Activated CD8-positive, alpha-beta memory T cell treated with anti-CD3 and anti-CD28 coated beads, Interleukin-2, amount 50 U/mL, for 48 hours (primary cell): ENCODE measurements around the gene ZNF710.
"Not testable (repeated sequence)": the region's sequence is repeated elsewhere in the genome, so short reads cannot be mapped to it uniquely, and the experiment has no call there.

Experiments used
- DNase-seq: peaks from one replicate; pipeline ENCODE4 v3.0.0-alpha.2; 2020

Gene ZNF710

GRCh38 chr15:90001062-90001682, at the start of gene ZNF710:
TSS of gene ZNF710 (plus strand) at chr15:90001324. CDS start at chr15:90067138, 65,814 bp downstream.
- peak; percentile 70 for DNase-seq

DNA sequence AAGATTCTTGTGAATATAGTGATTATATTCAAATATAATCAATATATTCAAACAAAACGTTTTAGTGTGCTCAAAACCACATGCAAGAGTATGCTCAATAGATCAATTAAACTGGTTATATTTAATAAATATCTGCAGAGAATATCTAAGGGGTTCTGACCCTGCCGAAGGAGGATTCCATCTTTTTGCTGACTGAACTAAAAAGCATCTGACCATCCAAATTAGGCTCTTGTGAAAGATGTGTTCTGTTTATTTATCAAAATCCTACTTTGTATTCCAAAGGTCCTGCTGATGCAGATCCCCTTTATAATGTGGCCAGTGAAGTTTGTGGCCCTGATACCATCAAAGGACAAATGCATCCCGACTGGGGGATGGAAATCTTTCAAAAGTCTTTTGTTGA, 46.6 kb upstream of the ZNF710 start:
- no peak for DNase-seq

- not testable (repeated sequence) for DNase-seq
These were observed 45.6 kb upstream of the ZNF710 start for GRCh38 chr15:89955449-89955998.

DNA sequence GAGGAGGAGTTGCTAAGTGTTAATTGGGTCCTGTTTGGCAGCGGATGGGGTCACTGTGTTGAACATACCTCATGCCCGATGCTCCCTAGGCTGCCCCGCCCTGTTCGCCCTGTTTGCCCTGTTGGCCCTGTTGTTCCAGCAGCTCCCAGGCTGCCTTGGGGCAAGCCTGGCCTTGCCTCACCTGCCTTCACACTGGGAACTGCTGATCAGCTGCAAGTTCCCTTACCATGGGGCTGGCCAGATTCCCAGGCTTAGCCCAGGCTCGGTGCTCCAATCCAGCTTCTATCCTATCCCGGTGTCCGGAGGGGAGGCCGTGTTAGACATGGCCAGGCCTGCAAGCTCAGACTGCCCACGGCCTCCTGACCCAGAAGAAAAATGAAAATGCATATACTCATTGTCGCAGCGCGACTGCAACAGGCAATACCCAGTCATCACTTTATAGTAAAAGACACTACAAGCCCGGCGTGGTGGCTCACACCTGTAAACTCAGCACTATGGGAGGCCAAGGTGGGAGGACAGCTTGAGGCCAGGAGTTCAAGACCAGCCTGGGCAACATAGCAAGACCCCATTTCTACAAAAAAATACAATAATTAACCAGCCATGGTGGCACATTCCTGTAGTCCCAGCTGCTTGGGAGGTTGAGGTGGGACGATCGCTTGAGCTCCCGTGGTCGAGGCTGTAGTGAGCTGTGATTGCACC, 42.9 kb upstream of the ZNF710 start:
- no peak for DNase-seq

- no peak for DNase-seq
These were observed 37.6 kb upstream of the ZNF710 start for GRCh38 chr15:89963301-89964231.

GRCh38 chr15:89964232-89964954, 36.7 kb upstream of the ZNF710 start:
- DNase-seq = no peak

- no peak for DNase-seq
These were observed 33.2 kb upstream of the ZNF710 start for GRCh38 chr15:89967881-89968280.

- peak; percentile 72 for DNase-seq
These were observed 29.5 kb upstream of the ZNF710 start for GRCh38 chr15:89971592-89971997.

- DNase-seq = no peak
These were observed 29.0 kb upstream of the ZNF710 start for GRCh38 chr15:89972085-89972484.

GRCh38 chr15:89975482-89976245, 25.5 kb upstream of the ZNF710 start:
- no peak for DNase-seq

DNA sequence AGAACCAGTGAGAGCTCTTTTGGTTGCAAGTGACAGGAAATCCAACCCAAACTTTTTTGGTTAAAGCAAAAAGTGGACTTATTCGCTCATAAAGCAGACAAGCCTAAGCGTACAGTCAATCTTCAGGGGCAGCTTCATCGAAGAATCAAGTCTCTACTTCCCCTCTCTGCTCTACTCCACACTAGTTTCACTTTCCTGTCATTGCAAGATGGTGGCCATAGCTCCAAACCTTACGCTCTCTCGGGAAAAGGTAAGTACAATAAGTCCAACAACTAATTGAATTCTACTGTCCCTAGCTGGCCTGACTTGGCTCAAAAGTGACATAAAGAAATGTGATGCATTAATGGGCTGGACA, 24.9 kb upstream of the ZNF710 start:
- DNase-seq = no peak

- not testable (repeated sequence) for DNase-seq
These were observed 23.3 kb upstream of the ZNF710 start for GRCh38 chr15:89977836-89978235.

GRCh38 chr15:89978914-89979313, 22.2 kb upstream of the ZNF710 start:
- DNase-seq = no peak

GRCh38 chr15:89980896-89981295, 20.2 kb upstream of the ZNF710 start:
- no peak for DNase-seq

DNA sequence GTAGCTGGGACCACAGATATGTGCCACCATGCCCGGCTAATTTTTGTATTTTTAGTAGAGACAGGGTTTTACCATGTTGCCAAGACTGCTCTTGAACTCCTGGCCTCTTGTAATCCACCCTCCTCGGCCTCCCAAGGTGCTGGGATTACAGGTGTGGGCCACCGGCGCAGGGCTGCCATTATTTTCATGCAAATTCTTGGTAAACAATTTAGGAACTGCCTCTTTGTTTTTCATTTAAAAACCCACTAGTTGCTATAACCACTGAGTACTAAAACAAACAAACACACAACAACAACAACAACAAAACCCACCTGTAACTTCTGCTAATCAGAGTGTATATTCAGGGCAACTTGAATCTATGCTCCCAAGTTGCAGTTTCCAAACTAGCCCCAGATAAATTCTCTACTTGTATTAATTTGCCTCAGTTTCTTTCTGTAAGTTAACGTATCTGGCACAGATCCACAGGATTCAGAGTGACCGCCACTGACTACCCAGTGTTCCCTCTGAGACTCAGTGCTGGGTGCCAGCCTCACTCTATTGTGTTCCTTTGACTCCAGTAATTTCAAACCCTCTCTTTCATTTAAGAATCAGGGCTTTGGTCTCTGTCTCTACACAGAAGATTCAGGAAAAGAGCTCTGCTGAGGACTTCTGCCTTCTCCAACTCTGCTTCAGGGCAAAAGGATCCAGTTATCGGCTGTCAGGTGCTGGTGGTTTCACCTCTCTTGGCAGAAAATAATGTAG, 18.6 kb upstream of the ZNF710 start:
- DNase-seq = no peak

GRCh38 chr15:89984001-89984400, 17.1 kb upstream of the ZNF710 start:
- no peak for DNase-seq

DNA sequence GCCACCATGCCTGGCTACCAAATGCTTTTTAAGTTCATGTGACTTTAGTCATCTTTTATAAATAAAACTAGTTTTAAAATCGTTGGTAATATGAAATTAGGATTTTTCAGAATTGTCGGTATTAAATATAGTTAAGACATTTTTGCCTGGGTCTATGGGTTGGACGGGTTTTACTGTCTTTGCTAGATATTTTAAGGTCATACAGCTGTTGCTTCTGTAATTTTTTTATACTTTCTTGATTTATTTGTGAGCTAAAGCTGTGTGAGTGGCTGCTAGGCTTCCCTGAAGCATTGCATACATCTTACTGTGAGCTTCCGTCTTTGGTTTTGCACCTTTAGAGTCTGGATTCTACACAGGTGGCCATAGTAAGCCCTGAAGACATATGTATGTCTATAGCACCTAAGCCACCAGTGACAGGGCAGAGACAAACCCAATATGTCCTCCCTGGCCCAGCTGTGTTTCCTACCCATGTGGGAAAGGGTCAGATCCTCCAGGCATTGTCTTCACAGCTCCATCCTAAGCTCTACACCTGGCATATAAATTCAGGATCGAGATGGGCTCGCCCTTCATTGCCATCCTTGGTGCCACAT, 16.6 kb upstream of the ZNF710 start:
- no peak for DNase-seq

DNA sequence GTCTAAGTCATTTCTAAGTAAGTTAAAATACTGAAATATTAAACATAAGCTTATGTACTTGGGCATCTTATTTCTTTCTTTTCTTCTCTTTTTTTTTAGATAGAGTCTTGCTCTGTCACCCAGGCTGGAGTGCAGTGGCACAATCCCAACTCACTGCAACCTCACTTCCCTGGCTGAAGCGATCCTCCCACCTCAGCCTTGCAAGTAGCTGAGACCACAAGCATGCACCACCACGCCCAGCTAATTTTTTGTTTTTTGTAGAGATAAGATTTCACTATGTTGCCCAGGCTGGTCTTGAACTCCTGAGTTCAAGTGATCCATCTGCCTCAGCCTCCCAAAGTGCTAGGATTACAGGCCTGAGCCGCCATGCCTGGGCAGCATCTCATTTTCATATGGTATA, 16.0 kb upstream of the ZNF710 start:
- DNase-seq = no peak

DNA sequence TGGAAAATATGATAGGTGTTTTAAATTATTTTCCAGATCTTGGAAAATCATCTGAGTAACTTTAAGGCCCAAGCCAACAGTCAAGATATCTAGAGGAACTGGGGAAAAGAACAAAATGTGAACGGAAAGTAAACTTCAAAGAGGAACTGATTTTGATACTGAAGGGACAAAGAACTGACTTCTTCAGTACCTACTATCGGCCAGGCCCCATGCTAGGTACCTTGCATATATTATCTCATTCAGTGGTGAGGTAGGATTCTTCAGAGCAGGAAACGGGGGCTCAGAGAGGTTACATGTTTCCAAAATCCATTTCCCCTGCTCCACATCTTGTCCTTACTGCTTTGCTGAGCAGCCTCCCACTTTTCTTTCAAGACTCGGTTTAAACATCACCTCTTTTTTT, 9.8 kb upstream of the ZNF710 start:
- no peak for DNase-seq

DNA sequence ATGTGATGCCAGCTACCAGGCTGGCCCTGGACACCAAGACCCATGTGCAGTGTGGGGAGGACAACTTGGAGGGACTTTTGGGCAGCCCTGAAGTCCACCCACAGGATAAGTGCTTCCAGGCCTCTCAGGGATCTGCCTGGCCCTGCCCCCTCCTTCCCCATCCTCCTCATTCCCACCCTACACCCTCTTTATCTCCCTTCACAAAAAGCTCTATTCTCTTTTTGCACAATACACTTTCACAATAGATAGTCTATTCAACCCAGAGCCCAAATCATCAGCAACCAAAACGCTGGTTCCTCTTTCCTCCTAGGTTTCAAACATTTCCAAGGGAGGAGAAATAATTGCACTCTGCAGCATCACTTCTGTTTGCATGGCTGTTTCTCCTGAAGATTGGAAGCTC, 7.8 kb upstream of the ZNF710 start:
- DNase-seq = no peak

DNA sequence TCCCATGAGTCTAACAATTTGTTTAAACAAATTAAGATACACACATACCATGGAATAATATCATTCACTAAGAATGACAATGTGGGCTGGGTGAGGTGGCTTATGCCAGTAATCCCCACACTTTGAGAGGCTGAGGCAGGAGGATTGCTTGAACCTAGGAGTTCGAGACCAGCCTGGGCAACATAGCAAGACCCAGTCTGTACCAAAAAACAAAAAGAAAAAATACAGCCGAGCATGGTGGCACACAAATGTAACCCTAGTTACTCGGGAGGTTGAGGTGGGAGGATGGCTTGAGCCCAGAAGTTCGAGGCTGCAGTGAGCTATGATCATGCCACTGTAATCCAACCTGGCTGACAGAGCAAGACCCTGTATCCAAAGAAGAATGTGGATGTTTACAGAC, 4.0 kb upstream of the ZNF710 start:
- DNase-seq = no peak
